Measurements from ENCODE around the gene CPLX4. TPM values are rescaled to one million over a fixed set of nuclear protein-coding genes. Genes with fewer than 3 reads are reported as not detected.

CPLX4 gene
- total and polyA plus RNA-seq, 11 donors = not detected

- no peaks in the 10 kb centered on the region for H3K36me3 ChIP-seq
- DNase-seq (no peak), ATAC-seq (no peak)
- peaks cover 0 to 7% (median 2%) of the 10 kb centered on the region in 12 donors for H3K4me1 ChIP-seq
- no peak overlapping the region for H3K4me3 ChIP-seq
- TF ChIP-seq CTCF (IDR thresholded peaks at IDR 0.05) (no peak), POLR2A (IDR thresholded peaks at IDR 0.05) (no peak)
- no peaks in the 10 kb centered on the region for H3K9me3 ChIP-seq
- H3K27ac ChIP-seq = no peak overlapping the region
- intact Hi-C loops (cut with DNase I) = loop anchor here in 2 of 10 donors (10.0 kb wide), 2 partner anchors 59 to 521 kb away; no protein-coding TSS in a partner anchor
- 70 to 81% (median 76%) methylated on average over 9 of the region's 9 CpGs for WGBS, 4 donors
- H3K27me3 ChIP-seq = peaks cover 0 to 35% (median 10%) of the 10 kb centered on the region in 9 donors
These were observed 14.7 kb downstream of the CPLX4 start for GRCh38 chr18:59303656-59304195.

DNA sequence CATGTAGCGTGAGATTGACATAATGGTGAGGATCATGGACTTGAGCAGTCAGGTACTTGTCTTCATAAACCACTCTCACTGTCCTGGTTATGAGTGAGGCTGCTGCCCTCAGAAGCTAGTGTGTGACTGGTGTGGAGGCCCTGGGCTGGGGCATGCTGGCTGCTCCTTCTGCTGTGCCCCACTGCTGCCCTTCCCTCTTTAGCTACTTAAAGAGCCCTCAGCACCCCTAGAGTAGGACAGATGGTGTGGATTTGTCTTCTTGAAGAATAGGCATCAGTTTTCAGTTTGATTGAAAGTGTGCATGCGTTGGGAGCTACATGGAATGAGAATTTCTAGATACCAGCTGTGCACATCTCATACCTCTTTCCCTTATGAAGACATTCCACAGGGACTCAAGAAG, 15.4 kb downstream of the CPLX4 start:
- ATAC-seq = no peak
- Histone ChIP-seq H3K9me3 (no peaks in the 10 kb centered on the region), H3K4me3 (no peak overlapping the region), H3K36me3 (no peaks in the 10 kb centered on the region), H3K4me1 (peaks cover 0 to 2% (median 0%) of the 10 kb centered on the region in 12 donors), H3K27me3 (peaks cover 0 to 41% (median 7%) of the 10 kb centered on the region in 9 donors), H3K27ac (no peak overlapping the region)
- intact Hi-C loops (cut with DNase I) = loop anchor here in 2 of 10 donors (10.0 kb wide), 2 partner anchors 58 to 522 kb away; no protein-coding TSS in a partner anchor
- TF ChIP-seq CTCF (IDR thresholded peaks at IDR 0.05) (no peak), POLR2A (IDR thresholded peaks at IDR 0.05) (no peak)
- 83 to 91% (median 89%) methylated on average over 2 of the region's 2 CpGs for WGBS, 4 donors
- no peak for DNase-seq

DNA sequence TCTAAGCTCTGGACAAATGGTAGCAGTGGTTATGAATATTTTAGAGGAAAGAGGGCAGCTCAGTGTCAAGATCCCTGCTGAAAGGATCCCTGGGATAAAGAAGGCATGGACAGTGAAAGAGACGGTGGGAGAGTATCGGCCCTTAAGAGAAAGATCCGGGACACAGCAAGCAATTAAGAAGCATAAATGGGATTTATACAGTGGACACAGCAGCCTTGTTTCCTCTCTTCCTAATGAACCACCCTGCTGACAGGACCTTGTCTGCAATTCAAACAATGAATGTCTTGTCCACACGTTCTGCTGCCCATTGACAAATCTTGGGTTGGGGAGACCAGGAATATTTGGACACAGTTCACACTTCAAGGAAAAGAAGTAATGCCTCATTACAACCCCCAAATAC, 16.5 kb downstream of the CPLX4 start:
- no peak overlapping the region for H3K27ac ChIP-seq
- intact Hi-C loops (cut with DNase I) = loop anchor here in 2 of 10 donors (10.0 kb wide), 2 partner anchors 57 to 523 kb away; no protein-coding TSS in a partner anchor
- H3K27me3 ChIP-seq = peaks cover 0 to 41% (median 2%) of the 10 kb centered on the region in 9 donors
- no peaks in the 10 kb centered on the region for H3K36me3 ChIP-seq
- no peak overlapping the region for H3K4me3 ChIP-seq
- DNase-seq (no peak), ATAC-seq (no peak)
- no peaks in the 10 kb centered on the region for H3K4me1 ChIP-seq
- TF ChIP-seq CTCF (IDR thresholded peaks at IDR 0.05) = no peak
- no peak for TF ChIP-seq POLR2A (IDR thresholded peaks at IDR 0.05)
- no peaks in the 10 kb centered on the region for H3K9me3 ChIP-seq
- WGBS, 4 donors = 62 to 70% (median 66%) methylated on average over 4 of the region's 4 CpGs

DNA sequence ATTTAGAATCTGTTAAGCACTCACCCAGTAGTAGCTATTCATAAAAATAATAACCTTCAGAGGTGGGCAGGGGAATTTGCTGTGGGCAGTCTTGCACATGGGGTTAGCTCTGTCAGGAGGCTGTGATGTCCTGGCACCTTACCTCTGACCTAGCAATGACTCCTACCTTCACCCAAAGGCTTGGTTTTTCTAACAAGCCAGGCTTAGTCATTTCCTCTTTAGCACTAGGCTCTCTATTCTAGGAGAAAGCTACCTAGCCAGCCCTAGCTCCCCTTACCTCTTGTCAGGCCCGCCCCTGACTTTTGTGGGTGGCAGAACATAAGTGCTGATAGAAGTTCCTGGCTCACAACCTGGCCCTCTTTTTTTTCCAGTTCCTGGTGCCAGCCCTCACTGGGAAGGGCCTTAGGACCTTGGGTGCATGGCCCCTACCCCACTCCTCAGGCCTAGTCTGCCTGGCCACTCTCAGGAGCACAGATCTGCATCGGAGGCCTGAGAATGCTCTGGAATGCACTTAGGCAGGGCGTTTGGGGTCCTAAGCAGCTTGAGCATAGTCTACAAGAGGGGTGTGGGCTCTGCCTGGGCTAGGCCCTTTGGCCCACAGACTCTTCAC, 17.7 kb downstream of the CPLX4 start:
- DNase-seq = no peak
- 57 to 83% (median 65%) methylated on average over 1 to 3 of the region's 3 CpGs for WGBS, 4 donors
- H3K36me3 ChIP-seq = no peaks in the 10 kb centered on the region
- peak in 1 of 4 donors; percentile 33 for ATAC-seq
- H3K27me3 ChIP-seq = peaks cover 0 to 32% (median 0%) of the 10 kb centered on the region in 9 donors
- H3K9me3 ChIP-seq = no peaks in the 10 kb centered on the region
- no peak for TF ChIP-seq CTCF (IDR thresholded peaks at IDR 0.05)
- TF ChIP-seq POLR2A (IDR thresholded peaks at IDR 0.05) = no peak
- no peak overlapping the region for H3K4me3 ChIP-seq
- no peaks in the 10 kb centered on the region for H3K4me1 ChIP-seq
- intact Hi-C loops (cut with DNase I) = loop anchor here in 2 of 10 donors (10.0 kb wide), 2 partner anchors 56 to 524 kb away; no protein-coding TSS in a partner anchor
- no peak overlapping the region for H3K27ac ChIP-seq

Data from heart left ventricle (tissue), 16 donors.